Measurements from ENCODE around the gene SNRPA1.

DNA sequence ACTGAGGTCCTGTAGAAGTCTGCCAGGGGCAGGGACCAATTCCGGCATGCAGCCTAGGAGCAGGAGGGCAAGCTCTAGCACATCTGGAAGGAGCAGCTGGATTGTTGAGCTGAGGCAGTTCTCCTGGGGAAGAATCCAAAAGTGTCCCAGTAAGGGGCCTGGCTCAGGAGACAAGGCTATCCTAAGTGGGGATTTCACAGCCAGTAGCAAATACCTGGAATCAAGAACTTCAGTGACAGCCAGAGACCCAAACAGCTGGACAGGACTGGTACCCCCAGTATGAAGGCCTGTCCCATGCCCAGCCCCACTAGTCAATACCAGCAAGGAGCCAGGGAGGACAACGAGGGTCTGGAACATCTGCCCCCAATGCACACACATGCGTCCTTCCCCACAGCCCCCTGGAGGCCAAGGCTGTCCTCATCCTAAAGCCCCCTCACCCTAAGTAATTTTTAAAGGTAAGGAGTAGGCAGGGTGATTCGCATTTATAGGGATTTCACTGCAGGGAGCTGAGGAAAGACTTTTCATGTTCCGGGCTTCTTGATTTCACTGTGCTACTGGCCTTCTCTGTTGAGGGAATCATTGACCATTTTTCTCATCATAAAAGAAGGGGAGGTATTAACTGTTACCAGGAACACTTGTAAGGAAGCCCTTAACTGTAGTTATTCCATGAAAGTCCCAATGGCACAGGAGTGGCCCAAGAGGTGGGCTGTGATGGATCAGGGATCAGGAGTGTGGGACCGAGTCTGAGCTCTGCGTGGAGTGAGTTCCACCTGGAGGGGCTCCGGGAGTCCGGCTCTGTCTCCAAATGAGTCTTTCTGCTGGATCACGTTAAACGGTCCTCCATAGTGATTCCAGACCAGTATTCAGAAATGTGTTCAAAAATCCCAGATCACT is 40.6 kb downstream of the SNRPA1 start:
- TF ChIP-seq, protein P1, sequence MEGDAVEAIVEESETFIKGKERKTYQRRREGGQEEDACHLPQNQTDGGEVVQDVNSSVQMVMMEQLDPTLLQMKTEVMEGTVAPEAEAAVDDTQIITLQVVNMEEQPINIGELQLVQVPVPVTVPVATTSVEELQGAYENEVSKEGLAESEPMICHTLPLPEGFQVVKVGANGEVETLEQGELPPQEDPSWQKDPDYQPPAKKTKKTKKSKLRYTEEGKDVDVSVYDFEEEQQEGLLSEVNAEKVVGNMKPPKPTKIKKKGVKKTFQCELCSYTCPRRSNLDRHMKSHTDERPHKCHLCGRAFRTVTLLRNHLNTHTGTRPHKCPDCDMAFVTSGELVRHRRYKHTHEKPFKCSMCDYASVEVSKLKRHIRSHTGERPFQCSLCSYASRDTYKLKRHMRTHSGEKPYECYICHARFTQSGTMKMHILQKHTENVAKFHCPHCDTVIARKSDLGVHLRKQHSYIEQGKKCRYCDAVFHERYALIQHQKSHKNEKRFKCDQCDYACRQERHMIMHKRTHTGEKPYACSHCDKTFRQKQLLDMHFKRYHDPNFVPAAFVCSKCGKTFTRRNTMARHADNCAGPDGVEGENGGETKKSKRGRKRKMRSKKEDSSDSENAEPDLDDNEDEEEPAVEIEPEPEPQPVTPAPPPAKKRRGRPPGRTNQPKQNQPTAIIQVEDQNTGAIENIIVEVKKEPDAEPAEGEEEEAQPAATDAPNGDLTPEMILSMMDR (IDR thresholded peaks at IDR 0.05), result no peak
- TF ChIP-seq EZH2 (IDR thresholded peaks at IDR 0.05; ENCODE audit: borderline replicate concordance, insufficient read depth, low read depth, low read length, poor library complexity, severe bottlenecking), result no peak

Measured in B cell (primary cell).